CD14-positive monocyte (primary cell): ENCODE measurements around the gene CDSN. TPM values are rescaled to one million over a fixed set of nuclear protein-coding genes. Genes with fewer than 3 reads are reported as not detected.
"Not testable (repeated sequence)": the region's sequence is repeated elsewhere in the genome, so short reads cannot be mapped to it uniquely, and the experiment has no call there.

Experiments used
- DNase-seq, 3 donors: peaks; one replicate each; pipeline ENCODE4 v3.0.0-alpha.2; 2011 to 2022
- H2AFZ ChIP-seq: 2 replicates; pipeline ENCODE4 v1.6.0; 2012; ENCODE audit warnings: mild to moderate bottlenecking, low read depth, low read length, inconsistent platforms; ENCODE audit not compliant: insufficient read depth, poor library complexity, severe bottlenecking
- H3K27ac ChIP-seq, 2 donors: 1 replicate in 1 of 2; 2 replicates in 1 of 2; pipeline ENCODE4 v1.5.1; 2012 to 2013; ENCODE audit warnings: low read length in 2 of 2, control low read depth in 1 of 2, inconsistent platforms in 1 of 2, low read depth in 1 of 2, mild to moderate bottlenecking in 1 of 2
- H3K27me3 ChIP-seq, 2 donors: one replicate each; pipeline versions ENCODE4 v1.6.0 to v1.6.1; 2011 to 2013; ENCODE audit warnings: low read length in 2 of 2; ENCODE audit not compliant: control insufficient read depth in 2 of 2, insufficient read depth in 2 of 2
- H3K36me3 ChIP-seq, 2 donors: replicated peaks in 1 of 2; 1 replicate in 1 of 2; 2 replicates in 1 of 2; pipeline versions ENCODE4 v1.5.1 to v1.6.1; 2012 to 2013; ENCODE audit warnings: low read length in 2 of 2, control low read depth in 1 of 2, inconsistent platforms in 1 of 2, mild to moderate bottlenecking in 1 of 2; ENCODE audit not compliant: insufficient read depth in 2 of 2, control insufficient read depth in 1 of 2
- H3K4me1 ChIP-seq, 2 donors: 1 replicate in 1 of 2; 2 replicates in 1 of 2; pipeline versions ENCODE4 v1.5.1 to v1.6.1; 2012 to 2013; ENCODE audit warnings: low read length in 2 of 2, control low read depth in 1 of 2, inconsistent platforms in 1 of 2, mild to moderate bottlenecking in 1 of 2, moderate library complexity in 1 of 2; ENCODE audit not compliant: insufficient read depth in 2 of 2, control insufficient read depth in 1 of 2
- H3K4me2 ChIP-seq: replicated peaks from 2 replicates; pipeline ENCODE3; 2012; ENCODE audit warnings: low read length, moderate library complexity, mild to moderate bottlenecking; ENCODE audit not compliant: poor library complexity, severe bottlenecking; ENCODE audit errors: extremely low read depth
- H3K4me3 ChIP-seq, 3 experiments: fragments of 200-600 bp in 1 of 3; sonication (generic) in 1 of 3; replicated peaks in 1 of 3; 1 replicate in 2 of 3; 2 replicates in 1 of 3; pipeline ENCODE4 v1.5.1; 2011 to 2013; ENCODE audit warnings: low read length in 3 of 3, mild to moderate bottlenecking in 3 of 3, control low read depth in 2 of 3, low read depth in 2 of 3, inconsistent platforms in 1 of 3, moderate library complexity in 1 of 3
- H3K79me2 ChIP-seq: 2 replicates; pipeline ENCODE4 v1.6.0; 2012; ENCODE audit warnings: mild to moderate bottlenecking, control low read depth, inconsistent platforms, low read length, moderate library complexity; ENCODE audit not compliant: insufficient read depth
- H3K9ac ChIP-seq: 2 replicates; pipeline ENCODE4 v1.6.0; 2017; ENCODE audit warnings: low read length, mild to moderate bottlenecking; ENCODE audit not compliant: insufficient read depth, poor library complexity, severe bottlenecking
- H3K9me3 ChIP-seq, 2 donors: replicated peaks in 1 of 2; 1 replicate in 1 of 2; 2 replicates in 1 of 2; pipeline versions ENCODE4 v1.5.1 to v1.6.1; 2012 to 2013; ENCODE audit warnings: low read length in 2 of 2, control low read depth in 1 of 2; ENCODE audit not compliant: control insufficient read depth in 1 of 2, insufficient read depth in 1 of 2
- H4K20me1 ChIP-seq: 2 replicates; pipeline ENCODE4 v1.6.0; 2012; ENCODE audit warnings: mild to moderate bottlenecking, low read length, control low read depth, moderate library complexity; ENCODE audit not compliant: insufficient read depth
- H3K27ac Mint-ChIP-seq, 7 donors: one replicate each; pipeline ENCODE4 v1.8.0; 2020; ENCODE audit warnings: mild to moderate bottlenecking in 7 of 7, mixed read lengths in 7 of 7, moderate library complexity in 6 of 7, inconsistent platforms in 2 of 7
- H3K27me3 Mint-ChIP-seq, 3 donors: one replicate each; pipeline ENCODE4 v1.8.0; 2021 to 2022; ENCODE audit warnings: low read depth in 3 of 3, mild to moderate bottlenecking in 3 of 3, mixed read lengths in 3 of 3, moderate library complexity in 3 of 3, inconsistent platforms in 1 of 3
- H3K36me3 Mint-ChIP-seq, 2 donors: one replicate each; pipeline ENCODE4 v1.8.0; 2020; ENCODE audit warnings: mixed read lengths in 2 of 2, inconsistent platforms in 1 of 2, mild to moderate bottlenecking in 1 of 2
- H3K4me1 Mint-ChIP-seq: one replicate; pipeline ENCODE4 v1.8.0; 2020; ENCODE audit warnings: mild to moderate bottlenecking, mixed read lengths
- H3K4me3 Mint-ChIP-seq, 2 donors: one replicate each; pipeline ENCODE4 v1.8.0; 2020; ENCODE audit warnings: mild to moderate bottlenecking in 2 of 2, mixed read lengths in 2 of 2, moderate library complexity in 1 of 2
- H3K9me3 Mint-ChIP-seq, 7 donors: one replicate each; pipeline ENCODE4 v1.8.0; 2020 to 2022; ENCODE audit warnings: mixed read lengths in 7 of 7, mild to moderate bottlenecking in 6 of 7, moderate library complexity in 6 of 7, inconsistent platforms in 2 of 7
- WGBS: methylation state at CpG from one replicate; pipeline ENCODE4 v1.1.5; 2013; ENCODE audit warnings: missing lambda C conversion rate; ENCODE audit not compliant: insufficient coverage; 5-methylcytosine and 5-hydroxymethylcytosine counted together
- intact Hi-C, 2 donors: fragments of 100-400 bp; cut with micrococcal nuclease; formaldehyde crosslinking; loops; one replicate each; pipeline versions ENCODE4 v1.15.0 to v1.15.1; 2023
- polyA plus RNA-seq, 3 donors: library from polyadenylated mRNA; depleted of rRNA in 1 of 3; unstranded in 2 of 3; stranded (reverse) in 1 of 3; fragments of 300-500 nt in 2 of 3; fragments of >200 nt in 1 of 3; fragmentation: Illumina TruSeq in 2 of 3; gene quantifications; 1 replicate in 2 of 3; 2 replicates in 1 of 3; pipeline ENCODE4 v1.2.3, GENCODE V29; 2012 to 2021
- TF ChIP-seq, protein P1 (sequence below): fragments of 200-600 bp; IDR thresholded peaks from one replicate; pipeline ENCODE4 v1.8.0; 2022; ENCODE audit warnings: antibody characterized with exemption, mild to moderate bottlenecking

CDSN gene
- polyA plus RNA-seq, 3 donors: not detected

GRCh38 chr6:31165986-31166385 is 45.7 kb upstream of the CDSN start:
- H3K36me3 ChIP-seq: peaks cover 2 to 20% of the 10 kb centered on the region in 2 donors
- peaks cover 4% of the 10 kb centered on the region for H3K4me1 Mint-ChIP-seq
- H3K9me3 ChIP-seq: no peaks in the 10 kb centered on the region
- H3K27ac Mint-ChIP-seq: no peak overlapping the region
- no peak overlapping the region for H3K4me3 ChIP-seq
- intact Hi-C loops: no loop called here
- peaks cover 5 to 24% of the 10 kb centered on the region in 2 donors for H3K36me3 Mint-ChIP-seq
- no peaks in the 10 kb centered on the region for H4K20me1 ChIP-seq
- peaks cover 0 to 1% (median 0%) of the 10 kb centered on the region in 3 donors for H3K27me3 Mint-ChIP-seq
- DNase-seq: no peak
- H3K9ac ChIP-seq: no peak overlapping the region
- no peak overlapping the region for H3K27ac ChIP-seq
- H2AFZ ChIP-seq: no peak overlapping the region
- H3K4me1 ChIP-seq: no peaks in the 10 kb centered on the region
- TF ChIP-seq, protein P1, sequence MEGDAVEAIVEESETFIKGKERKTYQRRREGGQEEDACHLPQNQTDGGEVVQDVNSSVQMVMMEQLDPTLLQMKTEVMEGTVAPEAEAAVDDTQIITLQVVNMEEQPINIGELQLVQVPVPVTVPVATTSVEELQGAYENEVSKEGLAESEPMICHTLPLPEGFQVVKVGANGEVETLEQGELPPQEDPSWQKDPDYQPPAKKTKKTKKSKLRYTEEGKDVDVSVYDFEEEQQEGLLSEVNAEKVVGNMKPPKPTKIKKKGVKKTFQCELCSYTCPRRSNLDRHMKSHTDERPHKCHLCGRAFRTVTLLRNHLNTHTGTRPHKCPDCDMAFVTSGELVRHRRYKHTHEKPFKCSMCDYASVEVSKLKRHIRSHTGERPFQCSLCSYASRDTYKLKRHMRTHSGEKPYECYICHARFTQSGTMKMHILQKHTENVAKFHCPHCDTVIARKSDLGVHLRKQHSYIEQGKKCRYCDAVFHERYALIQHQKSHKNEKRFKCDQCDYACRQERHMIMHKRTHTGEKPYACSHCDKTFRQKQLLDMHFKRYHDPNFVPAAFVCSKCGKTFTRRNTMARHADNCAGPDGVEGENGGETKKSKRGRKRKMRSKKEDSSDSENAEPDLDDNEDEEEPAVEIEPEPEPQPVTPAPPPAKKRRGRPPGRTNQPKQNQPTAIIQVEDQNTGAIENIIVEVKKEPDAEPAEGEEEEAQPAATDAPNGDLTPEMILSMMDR: no peak
- WGBS: 100% methylated on average over 2 of the region's 5 CpGs
- no peaks in the 10 kb centered on the region for H3K27me3 ChIP-seq
- no peak overlapping the region for H3K4me3 Mint-ChIP-seq
- H3K4me2 ChIP-seq: no peak overlapping the region
- no peaks in the 10 kb centered on the region for H3K79me2 ChIP-seq
- H3K9me3 Mint-ChIP-seq: no peaks in the 10 kb centered on the region

DNA sequence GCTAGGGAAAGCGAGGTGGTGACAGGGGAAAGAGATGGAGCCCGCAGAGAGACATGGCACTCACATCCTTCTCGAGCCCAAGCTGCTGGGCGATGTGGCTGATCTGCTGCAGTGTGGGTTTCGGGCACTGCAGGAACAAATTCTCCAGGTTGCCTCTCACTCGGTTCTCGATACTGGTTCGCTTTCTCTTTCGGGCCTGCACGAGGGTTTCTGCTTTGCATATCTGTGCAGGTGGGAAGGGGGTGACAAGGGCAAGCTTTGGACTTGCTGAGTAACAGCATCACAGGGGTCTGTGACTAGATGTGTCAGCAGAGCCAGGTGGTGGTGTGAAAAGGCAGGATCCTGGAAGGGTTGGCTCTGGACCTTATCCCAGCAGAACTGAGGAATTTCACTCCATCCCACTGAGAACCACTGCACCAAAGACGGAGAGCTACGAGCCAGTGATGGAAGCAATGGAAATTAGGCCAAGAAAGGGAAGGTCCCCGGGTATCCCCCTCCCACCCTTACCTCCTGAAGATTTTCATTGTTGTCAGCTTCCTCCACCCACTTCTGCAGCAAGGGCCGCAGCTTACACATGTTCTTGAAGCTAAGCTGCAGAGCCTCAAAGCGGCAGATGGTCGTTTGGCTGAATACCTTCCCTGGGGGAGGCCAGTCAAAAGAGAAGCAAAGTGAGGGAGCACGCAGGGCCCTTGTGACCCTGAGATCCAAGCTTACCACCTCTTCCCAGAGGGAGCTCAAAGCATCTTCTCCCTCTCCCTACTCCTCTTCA is 45.0 kb upstream of the CDSN start:
- H3K27me3 ChIP-seq, H3K9ac ChIP-seq, H2AFZ ChIP-seq, H3K4me3 Mint-ChIP-seq, H3K4me3 ChIP-seq, H3K27me3 Mint-ChIP-seq, H3K9me3 Mint-ChIP-seq, H3K9me3 ChIP-seq, H3K27ac Mint-ChIP-seq, H3K4me1 Mint-ChIP-seq, H3K27ac ChIP-seq, H4K20me1 ChIP-seq, H3K4me1 ChIP-seq, DNase-seq, intact Hi-C loops, H3K4me2 ChIP-seq, H3K79me2 ChIP-seq: not testable (repeated sequence)
- 94% methylated on average over 10 of the region's 17 CpGs for WGBS
- H3K36me3 ChIP-seq: peaks cover 2 to 20% of the 10 kb centered on the region in 2 donors
- H3K36me3 Mint-ChIP-seq: peaks cover 5 to 27% of the 10 kb centered on the region in 2 donors

- peaks cover 12% of the 10 kb centered on the region for H3K4me1 Mint-ChIP-seq
- H3K4me3 ChIP-seq, DNase-seq, H3K4me1 ChIP-seq, H3K79me2 ChIP-seq, H3K4me3 Mint-ChIP-seq, H2AFZ ChIP-seq, H3K27ac ChIP-seq, H3K9me3 Mint-ChIP-seq, H4K20me1 ChIP-seq, H3K27me3 ChIP-seq, H3K4me2 ChIP-seq, H3K9me3 ChIP-seq, H3K27me3 Mint-ChIP-seq, H3K9ac ChIP-seq, intact Hi-C loops: not testable (repeated sequence)
- H3K36me3 Mint-ChIP-seq: peaks cover 5 to 27% of the 10 kb centered on the region in 2 donors
- H3K27ac Mint-ChIP-seq: peak overlapping the region in 2 of 7 donors; percentile 3 to 9
- H3K36me3 ChIP-seq: peaks cover 2 to 20% of the 10 kb centered on the region in 2 donors
- WGBS: no CpG with 5 or more reads among the region's 9 CpGs
Measured at GRCh38 chr6:31164475-31165063, 44.3 kb upstream of the CDSN start.
